SU-DHL-6 (cell line): ENCODE results near the gene DCBLD2.

Source experiments
- EZH2phosphoT487 ChIP-seq: fragments of 200-600 bp; sonication (generic), shearing (Covaris generic); conservative IDR thresholded peaks from 2 replicates; pipeline ENCODE4 v1.6.1; 2018; ENCODE audit warnings: mild to moderate bottlenecking, antibody characterized with exemption, low read length, moderate library complexity, mixed read lengths
- TF ChIP-seq, protein P1 (sequence below): fragments of 200-600 bp; sonication (generic); IDR thresholded peaks from one replicate; pipeline ENCODE4 v1.5.1; 2017; ENCODE audit warnings: antibody characterized with exemption, mild to moderate bottlenecking, low read length, moderate library complexity; ENCODE audit not compliant: insufficient read depth, poor library complexity, severe bottlenecking

DNA sequence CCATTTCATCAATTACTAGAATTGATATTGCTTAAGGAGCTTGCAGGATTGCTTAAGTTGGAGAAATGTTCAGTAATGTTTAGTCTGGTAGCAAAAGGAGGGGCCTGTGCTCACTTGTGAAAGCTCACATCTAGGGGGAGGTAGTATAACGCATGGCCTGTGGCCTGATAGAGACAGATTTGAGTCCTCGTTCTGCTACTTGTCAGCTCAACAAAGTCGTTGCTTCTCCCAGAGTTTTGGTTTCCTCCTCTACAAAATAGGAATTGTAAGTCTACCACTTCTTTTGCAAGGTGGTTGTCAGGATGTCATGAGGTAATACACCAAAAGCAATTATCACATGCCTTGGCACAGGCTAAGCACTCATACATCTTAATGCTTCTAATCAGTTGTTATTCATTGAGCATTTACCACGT is 137.0 kb downstream of the DCBLD2 start:
- TF ChIP-seq, protein P1, sequence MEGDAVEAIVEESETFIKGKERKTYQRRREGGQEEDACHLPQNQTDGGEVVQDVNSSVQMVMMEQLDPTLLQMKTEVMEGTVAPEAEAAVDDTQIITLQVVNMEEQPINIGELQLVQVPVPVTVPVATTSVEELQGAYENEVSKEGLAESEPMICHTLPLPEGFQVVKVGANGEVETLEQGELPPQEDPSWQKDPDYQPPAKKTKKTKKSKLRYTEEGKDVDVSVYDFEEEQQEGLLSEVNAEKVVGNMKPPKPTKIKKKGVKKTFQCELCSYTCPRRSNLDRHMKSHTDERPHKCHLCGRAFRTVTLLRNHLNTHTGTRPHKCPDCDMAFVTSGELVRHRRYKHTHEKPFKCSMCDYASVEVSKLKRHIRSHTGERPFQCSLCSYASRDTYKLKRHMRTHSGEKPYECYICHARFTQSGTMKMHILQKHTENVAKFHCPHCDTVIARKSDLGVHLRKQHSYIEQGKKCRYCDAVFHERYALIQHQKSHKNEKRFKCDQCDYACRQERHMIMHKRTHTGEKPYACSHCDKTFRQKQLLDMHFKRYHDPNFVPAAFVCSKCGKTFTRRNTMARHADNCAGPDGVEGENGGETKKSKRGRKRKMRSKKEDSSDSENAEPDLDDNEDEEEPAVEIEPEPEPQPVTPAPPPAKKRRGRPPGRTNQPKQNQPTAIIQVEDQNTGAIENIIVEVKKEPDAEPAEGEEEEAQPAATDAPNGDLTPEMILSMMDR, result no peak
- no peak for TF ChIP-seq EZH2phosphoT487
